Natural killer cell (primary cell): Measurements from ENCODE around the gene SASH1. TPM values are rescaled to one million over a fixed set of nuclear protein-coding genes. Genes with fewer than 3 reads are reported as not detected.
A peak's percentile ranks its signal among the peaks of the same experiment; 100 is the strongest.

Experiments
- ATAC-seq, 3 donors: fragments of 150-1000 bp in 2 of 3; fragments of 200-7000 bp in 1 of 3; cut with Tn5 transposase; 1 replicate in 1 of 3; 2 replicates in 2 of 3; pipeline ENCODE4 v1.10.0; 2021; ENCODE audit warnings: mild to moderate bottlenecking in 2 of 3, moderate library complexity in 2 of 3
- DNase-seq, 2 donors: peaks; one replicate each; pipeline versions ENCODE4 v3.0.0 to v3.0.0-alpha.2; 2013 to 2021; ENCODE audit warnings: mixed read lengths in 1 of 2
- H3K27ac ChIP-seq: one replicate; pipeline ENCODE4 v1.5.1; 2013; ENCODE audit warnings: mild to moderate bottlenecking, low read length
- H3K27me3 ChIP-seq: one replicate; pipeline ENCODE4 v1.6.1; 2013; ENCODE audit warnings: low read length; ENCODE audit not compliant: control insufficient read depth, insufficient read depth
- H3K36me3 ChIP-seq: one replicate; pipeline ENCODE4 v1.6.1; 2013; ENCODE audit warnings: low read length; ENCODE audit not compliant: control insufficient read depth, insufficient read depth
- H3K4me1 ChIP-seq: one replicate; pipeline ENCODE4 v1.6.1; 2013; ENCODE audit warnings: low read length; ENCODE audit not compliant: control insufficient read depth, insufficient read depth
- H3K4me3 ChIP-seq: one replicate; pipeline ENCODE4 v1.5.1; 2013; ENCODE audit warnings: low read length
- H3K9me3 ChIP-seq: one replicate; pipeline ENCODE4 v1.6.1; 2013; ENCODE audit warnings: low read length; ENCODE audit not compliant: control insufficient read depth, insufficient read depth
- H3K27ac Mint-ChIP-seq, 2 donors: one replicate each; pipeline ENCODE4 v1.8.0; 2022; ENCODE audit warnings: mild to moderate bottlenecking in 2 of 2, mixed read lengths in 2 of 2, moderate library complexity in 1 of 2
- H3K27me3 Mint-ChIP-seq, 2 donors: one replicate each; pipeline ENCODE4 v1.8.0; 2022; ENCODE audit warnings: low read depth in 2 of 2, mixed read lengths in 2 of 2
- H3K36me3 Mint-ChIP-seq: one replicate; pipeline ENCODE4 v1.8.0; 2022; ENCODE audit warnings: mixed read lengths
- H3K4me1 Mint-ChIP-seq, 2 donors: one replicate each; pipeline ENCODE4 v1.8.0; 2022; ENCODE audit warnings: mixed read lengths in 2 of 2
- H3K4me3 Mint-ChIP-seq: one replicate; pipeline ENCODE4 v1.8.0; 2022; ENCODE audit warnings: mild to moderate bottlenecking, moderate library complexity, mixed read lengths
- H3K9me3 Mint-ChIP-seq, 2 donors: one replicate each; pipeline ENCODE4 v1.8.0; 2022; ENCODE audit warnings: mixed read lengths in 2 of 2
- CTCF ChIP-seq: fragments of 200-600 bp; IDR thresholded peaks from one replicate; pipeline ENCODE4 v1.8.0; 2022; ENCODE audit warnings: antibody characterized with exemption
- WGBS: methylation state at CpG from one replicate; pipeline ENCODE4 v1.1.7; 2013; ENCODE audit warnings: missing lambda C conversion rate; ENCODE audit not compliant: insufficient coverage; 5-methylcytosine and 5-hydroxymethylcytosine counted together
- intact Hi-C: fragments of 100-400 bp; cut with micrococcal nuclease; formaldehyde crosslinking; loops from one replicate; pipeline ENCODE4 v1.14.2; 2022
- total RNA-seq, 4 donors: library from RNA; stranded (reverse); fragments of 120-200 nt in 1 of 4; gene quantifications; one replicate each; pipeline versions ENCODE4 v1.2.3 to v1.2.4, GENCODE V29; 2013 to 2022

Gene SASH1
- total RNA-seq, 3 donors from 2014 or later (not counting 1 experiment from before 2014, with no cell fraction given) = 0.63 to 6.2 (median 2.7) TPM

- Histone ChIP-seq H3K36me3 (no peaks in the 10 kb centered on the region), H3K27ac (no peak overlapping the region), H3K9me3 (no peaks in the 10 kb centered on the region), H3K4me3 (no peak overlapping the region), H3K4me1 (peaks cover 29% of the 10 kb centered on the region), H3K27me3 (peaks cover 30% of the 10 kb centered on the region)
- WGBS = 91% methylated on average over 6 of the region's 9 CpGs
- Mint-ChIP-seq H3K36me3 (no peaks in the 10 kb centered on the region), H3K9me3 (no peaks in the 10 kb centered on the region), H3K27ac (no peak overlapping the region), H3K4me3 (no peak overlapping the region), H3K27me3 (peaks cover 43 to 71% of the 10 kb centered on the region in 2 donors), H3K4me1 (peaks cover 20 to 21% of the 10 kb centered on the region in 2 donors)
- DNase-seq (no peak), ATAC-seq (no peak)
- intact Hi-C loops = loop anchor here (5.0 to 10.0 kb wide), 2 partner anchors 750 to 868 kb away; partner anchors contain the start of gene TAB2
- TF ChIP-seq CTCF = no peak
These were observed 221.9 kb downstream of the SASH1 start for GRCh38 chr6:148564494-148565035.

- Histone ChIP-seq H3K4me3 (no peak overlapping the region), H3K4me1 (peaks cover 28% of the 10 kb centered on the region), H3K36me3 (no peaks in the 10 kb centered on the region), H3K27me3 (peaks cover 31% of the 10 kb centered on the region), H3K27ac (no peak overlapping the region), H3K9me3 (no peaks in the 10 kb centered on the region)
- no peak for TF ChIP-seq CTCF
- Mint-ChIP-seq H3K27ac (no peak overlapping the region), H3K27me3 (peaks cover 50 to 74% of the 10 kb centered on the region in 2 donors), H3K4me1 (peaks cover 20 to 24% of the 10 kb centered on the region in 2 donors), H3K4me3 (no peak overlapping the region), H3K9me3 (no peaks in the 10 kb centered on the region), H3K36me3 (no peaks in the 10 kb centered on the region)
- ATAC-seq = no peak
- no peak for DNase-seq
- 94% methylated on average over 7 of the region's 8 CpGs for WGBS
- intact Hi-C loops = loop anchor here (10.0 kb wide), 1 partner anchor 749 kb away; the partner anchor contains the start of gene TAB2
These were observed 222.8 kb downstream of the SASH1 start for GRCh38 chr6:148565321-148565926.

GRCh38 chr6:148565930-148566663 is 223.5 kb downstream of the SASH1 start:
- TF ChIP-seq CTCF = no peak
- Histone ChIP-seq H3K27me3 (peaks cover 34% of the 10 kb centered on the region), H3K36me3 (no peaks in the 10 kb centered on the region), H3K9me3 (no peaks in the 10 kb centered on the region), H3K4me1 (peaks cover 31% of the 10 kb centered on the region), H3K4me3 (no peak overlapping the region), H3K27ac (peak overlapping the region; percentile 6)
- H3K9me3 Mint-ChIP-seq = no peaks in the 10 kb centered on the region
- ATAC-seq = peak; percentile 35 to 73 (median 63)
- intact Hi-C loops = loop anchor here (2.0 to 10.0 kb wide), 2 partner anchors 195 to 749 kb away; partner anchors contain the start of gene TAB2
- peaks cover 20 to 26% of the 10 kb centered on the region in 2 donors for H3K4me1 Mint-ChIP-seq
- 64% methylated on average over 10 of the region's 12 CpGs for WGBS
- H3K27me3 Mint-ChIP-seq = peaks cover 56 to 74% of the 10 kb centered on the region in 2 donors
- peak overlapping the region in 1 of 2 donors; percentile 39 for H3K27ac Mint-ChIP-seq
- no peaks in the 10 kb centered on the region for H3K36me3 Mint-ChIP-seq
- peak in 1 of 2 donors; percentile 28 for DNase-seq
- peak overlapping the region; percentile 52 for H3K4me3 Mint-ChIP-seq
